K562 (cell line): Measurements from ENCODE around the gene DPP3. TPM values are rescaled to one million over a fixed set of nuclear protein-coding genes. Genes with fewer than 3 reads are reported as not detected.

Experiments
- BRD4 ChIP-seq: fragments of 200-600 bp; sonication (generic); IDR thresholded peaks from 2 replicates; pipeline ENCODE4 v1.6.1; 2017; ENCODE audit warnings: inconsistent platforms
- CBX2 ChIP-seq: fragments of 200-600 bp; sonication (generic); IDR thresholded peaks from one replicate; pipeline ENCODE4 v1.6.1; 2012; ENCODE audit warnings: mild to moderate bottlenecking, low read length, inconsistent platforms; ENCODE audit not compliant: insufficient read depth, poor library complexity, severe bottlenecking
- CC2D1A ChIP-seq: fragments of 450-650 bp; IDR thresholded peaks from 2 replicates; pipeline ENCODE4 v1.6.1; 2017; ENCODE audit warnings: mild to moderate bottlenecking
- GTF2A2 ChIP-seq: IDR thresholded peaks from 2 replicates; pipeline ENCODE4 v1.6.1; 2016; ENCODE audit warnings: mild to moderate bottlenecking, missing genetic modification characterization, missing compliant biosample characterization
- HOXB6 ChIP-seq: fragments of 250-450 bp; sonication (Bioruptor Pico); IDR thresholded peaks from 2 replicates; pipeline ENCODE4 v1.5.1; 2022; ENCODE audit warnings: mild to moderate bottlenecking, borderline replicate concordance
- MEF2A ChIP-seq: IDR thresholded peaks from 2 replicates; pipeline ENCODE4 v1.6.1; 2011; ENCODE audit warnings: low read depth, mild to moderate bottlenecking, low read length, moderate library complexity; ENCODE audit not compliant: control insufficient read depth
- MYC ChIP-seq, 2 experiments: fragments of 250-450 bp in 1 of 2; sonication (Bioruptor Pico) in 1 of 2; IDR thresholded peaks; 2 replicates each; pipeline versions ENCODE4 v1.5.1 to v1.6.1; 2012 to 2021; ENCODE audit warnings: low read depth in 2 of 2, borderline replicate concordance in 1 of 2, improper control_type of control experiment in 1 of 2, low read length in 1 of 2, mild to moderate bottlenecking in 1 of 2, moderate library complexity in 1 of 2
- SMAD1 ChIP-seq: fragments of 150-350 bp; IDR thresholded peaks from 2 replicates; pipeline ENCODE4 v1.6.1; 2014; ENCODE audit warnings: low read length, low read depth; ENCODE audit not compliant: partially characterized antibody
- ZC3H8 ChIP-seq: fragments of 450-650 bp; IDR thresholded peaks from 2 replicates; pipeline ENCODE4 v1.6.1; 2017
- ZKSCAN1 ChIP-seq: fragments of 150-350 bp; IDR thresholded peaks from 2 replicates; pipeline ENCODE4 v1.6.1; 2016; ENCODE audit warnings: low read depth, low read length
- ZNF224 ChIP-seq: sonication (generic); formaldehyde crosslinking; IDR thresholded peaks from 2 replicates; pipeline ENCODE4 v1.8.0; 2022; ENCODE audit warnings: mild to moderate bottlenecking, missing genetic modification reagents
- ZNF766 ChIP-seq: fragments of 200-800 bp; sonication (Bioruptor generic); conservative IDR thresholded peaks from 2 replicates; pipeline ENCODE4 v1.6.1; 2016; ENCODE audit warnings: missing genetic modification characterization, missing compliant biosample characterization
- polyA plus RNA-seq, 8 experiments: library from polyadenylated mRNA; depleted of rRNA in 4 of 8; stranded (reverse) in 5 of 8; unstranded in 3 of 8; fragments of >200 nt; fragmentation: Nextera tagmentation in 2 of 8; fragmentation: Illumina TruSeq in 1 of 8; extraction: Ambion mirVana in 2 of 8; extraction: Trizol in 1 of 8; gene quantifications; 2 replicates each; pipeline versions ENCODE4 v1.2.1 to v1.2.3, GENCODE V29; 2011 to 2014; ENCODE audit warnings: inconsistent platforms in 1 of 8, missing spikeins in 1 of 8
- total RNA-seq, 7 experiments: library from RNA; depleted of rRNA in 6 of 7; stranded (reverse); fragments of >200 nt in 6 of 7; fragmentation: Illumina TruSeq in 2 of 7; extraction: Trizol in 2 of 7; gene quantifications; 2 replicates each; pipeline versions ENCODE4 v1.2.1 to v1.2.3, GENCODE V29; 2011 to 2021; ENCODE audit warnings: low replicate concordance in 1 of 7
- TF ChIP-seq, protein P1 (sequence below): fragments of 450-650 bp; formaldehyde crosslinking; IDR thresholded peaks from 2 replicates; pipeline ENCODE4 v1.4.0; 2020; ENCODE audit warnings: mild to moderate bottlenecking, mixed read lengths
- TF ChIP-seq, protein P2 (sequence below): sonication (generic); formaldehyde crosslinking; IDR thresholded peaks from 2 replicates; pipeline ENCODE4 v1.9.0; 2022; ENCODE audit warnings: mild to moderate bottlenecking, missing genetic modification reagents
- TF ChIP-seq, protein P3 (sequence below): fragments of 250-450 bp; sonication (Bioruptor Pico); IDR thresholded peaks from 2 replicates; pipeline ENCODE4 v1.6.1; 2021; ENCODE audit warnings: mild to moderate bottlenecking
- TF ChIP-seq, protein P4 (sequence below): sonication (generic); formaldehyde crosslinking; IDR thresholded peaks from 2 replicates; pipeline ENCODE4 v1.8.0; 2022; ENCODE audit warnings: mild to moderate bottlenecking, missing genetic modification reagents
- TF ChIP-seq, protein P5 (sequence below), 2 experiments: IDR thresholded peaks; 2 replicates each; pipeline ENCODE4 v1.6.1; 2012; ENCODE audit warnings: improper control_type of control experiment in 2 of 2, low read depth in 2 of 2, low read length in 2 of 2, borderline replicate concordance in 1 of 2
- TF ChIP-seq, protein P6 (sequence below): fragments of 250-450 bp; sonication (Bioruptor Pico); IDR thresholded peaks from 2 replicates; pipeline ENCODE4 v1.8.0; 2021; ENCODE audit warnings: moderate library complexity, mild to moderate bottlenecking, inconsistent platforms
- TF ChIP-seq, protein P7 (sequence below): sonication (generic); formaldehyde crosslinking; IDR thresholded peaks from 2 replicates; pipeline ENCODE4 v1.5.0; 2020; ENCODE audit warnings: missing genetic modification reagents

DPP3 gene
- total and polyA plus RNA-seq, 9 of the 15 experiments (the other 6 are each of a cell fraction or from before 2014, with no cell fraction given) = 3.7 to 69.2 (median 43.3) TPM

DNA sequence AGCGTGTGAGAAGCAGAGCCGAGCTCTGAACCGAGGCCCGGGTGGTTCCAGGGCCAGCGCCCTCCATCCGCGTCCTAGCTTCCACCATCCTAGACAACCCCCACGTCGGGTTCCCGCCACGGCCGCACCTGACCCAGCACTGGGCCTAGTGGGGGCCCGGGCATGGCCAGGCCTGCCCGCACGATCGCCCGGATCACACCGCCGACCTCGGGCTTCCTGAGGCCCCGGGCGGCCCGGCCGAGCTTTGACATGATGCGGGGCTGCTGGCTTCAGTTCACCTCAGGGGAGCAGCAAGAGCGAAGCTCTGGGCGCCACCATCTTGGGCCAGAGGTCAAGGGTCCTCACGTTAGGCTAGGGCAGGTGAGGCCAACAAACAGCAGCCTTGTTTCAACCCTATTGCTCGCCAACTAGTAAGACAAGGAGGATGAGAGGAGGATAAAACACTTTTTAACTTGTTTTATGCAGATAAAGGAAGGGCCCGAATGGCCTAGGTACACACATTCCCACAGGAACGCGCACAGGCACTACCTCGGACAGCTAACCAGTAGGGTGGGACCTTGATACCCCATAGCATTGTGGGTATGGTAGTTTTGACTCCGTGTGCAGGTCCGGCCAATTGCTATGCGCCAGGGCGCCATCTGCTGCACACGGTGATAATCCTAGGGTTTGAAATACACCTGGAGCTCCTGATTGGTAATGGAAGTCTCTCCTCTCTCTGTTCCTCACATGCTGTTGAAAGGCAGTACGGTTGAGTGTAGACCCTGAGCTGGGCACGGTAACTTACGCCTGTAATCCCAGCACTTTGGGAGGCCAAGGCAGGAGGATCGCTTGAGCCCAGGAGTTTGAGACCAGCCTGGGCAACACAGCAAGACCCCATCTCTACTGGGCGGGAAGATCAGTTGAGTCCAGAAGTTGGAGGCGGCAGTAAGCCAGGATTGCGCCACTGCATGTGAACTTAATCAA lies 41.4 kb upstream of the DPP3 start, which contains the start of gene MRPL11 (continued):
- TF ChIP-seq CC2D1A (0 out of 2 replicates have a peak, but pooled peaks have one; percentile 26), BRD4 (no peak), ZNF766 (peak; percentile 72; the same call in 1 of the 2 replicates), GTF2A2 (tag) (no peak), CBX2 (no peak), ZNF224 (CRISPR knock-in tag) (no peak), SMAD1 (no peak), HOXB6 (CRISPR knock-in tag) (no peak), MEF2A (no peak), ZC3H8 (no peak), MYC (IDR thresholded peaks at IDR 0.05; ENCODE audit: low read depth, low read length) (peak; percentile 54; the same call in 1 of the 2 replicates), MYC (CRISPR knock-in tag; IDR thresholded peaks at IDR 0.05; ENCODE audit: borderline replicate concordance, low read depth) (no peak), ZKSCAN1 (no peak)
- TF ChIP-seq, protein P1, sequence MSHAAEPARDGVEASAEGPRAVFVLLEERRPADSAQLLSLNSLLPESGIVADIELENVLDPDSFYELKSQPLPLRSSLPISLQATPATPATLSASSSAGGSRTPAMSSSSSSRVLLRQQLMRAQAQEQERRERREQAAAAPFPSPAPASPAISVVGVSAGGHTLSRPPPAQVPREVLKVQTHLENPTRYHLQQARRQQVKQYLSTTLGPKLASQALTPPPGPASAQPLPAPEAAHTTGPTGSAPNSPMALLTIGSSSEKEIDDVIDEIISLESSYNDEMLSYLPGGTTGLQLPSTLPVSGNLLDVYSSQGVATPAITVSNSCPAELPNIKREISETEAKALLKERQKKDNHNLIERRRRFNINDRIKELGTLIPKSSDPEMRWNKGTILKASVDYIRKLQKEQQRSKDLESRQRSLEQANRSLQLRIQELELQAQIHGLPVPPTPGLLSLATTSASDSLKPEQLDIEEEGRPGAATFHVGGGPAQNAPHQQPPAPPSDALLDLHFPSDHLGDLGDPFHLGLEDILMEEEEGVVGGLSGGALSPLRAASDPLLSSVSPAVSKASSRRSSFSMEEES (CRISPR knock-in tag) = no peak
- TF ChIP-seq, protein P2, sequence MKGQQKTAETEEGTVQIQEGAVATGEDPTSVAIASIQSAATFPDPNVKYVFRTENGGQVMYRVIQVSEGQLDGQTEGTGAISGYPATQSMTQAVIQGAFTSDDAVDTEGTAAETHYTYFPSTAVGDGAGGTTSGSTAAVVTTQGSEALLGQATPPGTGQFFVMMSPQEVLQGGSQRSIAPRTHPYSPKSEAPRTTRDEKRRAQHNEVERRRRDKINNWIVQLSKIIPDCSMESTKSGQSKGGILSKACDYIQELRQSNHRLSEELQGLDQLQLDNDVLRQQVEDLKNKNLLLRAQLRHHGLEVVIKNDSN (CRISPR knock-in tag) = peak; percentile 52; the same call in 1 of the 2 replicates
- TF ChIP-seq, protein P3, sequence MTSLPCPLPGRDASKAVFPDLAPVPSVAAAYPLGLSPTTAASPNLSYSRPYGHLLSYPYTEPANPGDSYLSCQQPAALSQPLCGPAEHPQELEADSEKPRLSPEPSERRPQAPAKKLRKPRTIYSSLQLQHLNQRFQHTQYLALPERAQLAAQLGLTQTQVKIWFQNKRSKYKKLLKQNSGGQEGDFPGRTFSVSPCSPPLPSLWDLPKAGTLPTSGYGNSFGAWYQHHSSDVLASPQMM (CRISPR knock-in tag) = no peak
- TF ChIP-seq, protein P4, sequence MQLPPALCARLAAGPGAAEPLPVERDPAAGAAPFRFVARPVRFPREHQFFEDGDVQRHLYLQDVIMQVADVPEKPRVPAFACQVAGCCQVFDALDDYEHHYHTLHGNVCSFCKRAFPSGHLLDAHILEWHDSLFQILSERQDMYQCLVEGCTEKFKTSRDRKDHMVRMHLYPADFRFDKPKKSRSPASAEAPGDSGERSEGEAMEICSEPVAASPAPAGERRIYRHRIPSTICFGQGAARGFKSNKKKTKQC = 0 out of 2 replicates have a peak, but pooled peaks have one; percentile 55
- TF ChIP-seq, protein P5, sequence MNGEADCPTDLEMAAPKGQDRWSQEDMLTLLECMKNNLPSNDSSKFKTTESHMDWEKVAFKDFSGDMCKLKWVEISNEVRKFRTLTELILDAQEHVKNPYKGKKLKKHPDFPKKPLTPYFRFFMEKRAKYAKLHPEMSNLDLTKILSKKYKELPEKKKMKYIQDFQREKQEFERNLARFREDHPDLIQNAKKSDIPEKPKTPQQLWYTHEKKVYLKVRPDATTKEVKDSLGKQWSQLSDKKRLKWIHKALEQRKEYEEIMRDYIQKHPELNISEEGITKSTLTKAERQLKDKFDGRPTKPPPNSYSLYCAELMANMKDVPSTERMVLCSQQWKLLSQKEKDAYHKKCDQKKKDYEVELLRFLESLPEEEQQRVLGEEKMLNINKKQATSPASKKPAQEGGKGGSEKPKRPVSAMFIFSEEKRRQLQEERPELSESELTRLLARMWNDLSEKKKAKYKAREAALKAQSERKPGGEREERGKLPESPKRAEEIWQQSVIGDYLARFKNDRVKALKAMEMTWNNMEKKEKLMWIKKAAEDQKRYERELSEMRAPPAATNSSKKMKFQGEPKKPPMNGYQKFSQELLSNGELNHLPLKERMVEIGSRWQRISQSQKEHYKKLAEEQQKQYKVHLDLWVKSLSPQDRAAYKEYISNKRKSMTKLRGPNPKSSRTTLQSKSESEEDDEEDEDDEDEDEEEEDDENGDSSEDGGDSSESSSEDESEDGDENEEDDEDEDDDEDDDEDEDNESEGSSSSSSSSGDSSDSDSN (IDR thresholded peaks at IDR 0.05; ENCODE audit: borderline replicate concordance in 1 of 2, low read depth in 2 of 2, low read length in 2 of 2) = 0 out of 4 replicates have a peak, but pooled peaks of 1 of the 2 experiments have one; percentile 32
- TF ChIP-seq, protein P6, sequence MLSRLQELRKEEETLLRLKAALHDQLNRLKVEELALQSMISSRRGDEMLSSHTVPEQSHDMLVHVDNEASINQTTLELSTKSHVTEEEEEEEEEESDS = no peak
- TF ChIP-seq, protein P7, sequence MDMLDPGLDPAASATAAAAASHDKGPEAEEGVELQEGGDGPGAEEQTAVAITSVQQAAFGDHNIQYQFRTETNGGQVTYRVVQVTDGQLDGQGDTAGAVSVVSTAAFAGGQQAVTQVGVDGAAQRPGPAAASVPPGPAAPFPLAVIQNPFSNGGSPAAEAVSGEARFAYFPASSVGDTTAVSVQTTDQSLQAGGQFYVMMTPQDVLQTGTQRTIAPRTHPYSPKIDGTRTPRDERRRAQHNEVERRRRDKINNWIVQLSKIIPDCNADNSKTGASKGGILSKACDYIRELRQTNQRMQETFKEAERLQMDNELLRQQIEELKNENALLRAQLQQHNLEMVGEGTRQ = no peak
